K562 (cell line): ENCODE measurements around the gene METRN. TPM values are rescaled to one million over a fixed set of nuclear protein-coding genes. Genes with fewer than 3 reads are reported as not detected.

ENCODE experiments used
- AFF1 ChIP-seq, 2 experiments: fragments of 450-650 bp; IDR thresholded peaks; 2 replicates each; pipeline ENCODE4 v1.6.1; 2018; ENCODE audit warnings: mild to moderate bottlenecking in 2 of 2, low read depth in 1 of 2; ENCODE audit not compliant: partially characterized antibody in 2 of 2
- CBX2 ChIP-seq: fragments of 200-600 bp; sonication (generic); IDR thresholded peaks from one replicate; pipeline ENCODE4 v1.6.1; 2012; ENCODE audit warnings: mild to moderate bottlenecking, low read length, inconsistent platforms; ENCODE audit not compliant: insufficient read depth, poor library complexity, severe bottlenecking
- CCAR2 ChIP-seq: fragments of 200-400 bp; formaldehyde crosslinking; IDR thresholded peaks from 2 replicates; pipeline ENCODE4 v1.6.1; 2017; ENCODE audit warnings: mild to moderate bottlenecking, low read depth, low read length
- CHCHD3 ChIP-seq: fragments of 250-450 bp; sonication (Bioruptor Pico); IDR thresholded peaks from 2 replicates; pipeline ENCODE4 v2.1.2; 2022; ENCODE audit warnings: mild to moderate bottlenecking
- DIDO1 ChIP-seq: fragments of 450-650 bp; IDR thresholded peaks from 2 replicates; pipeline ENCODE4 v1.6.1; 2016; ENCODE audit warnings: low read depth, missing biosample characterization, missing genetic modification characterization
- E2F4 ChIP-seq: sonication (generic); formaldehyde crosslinking; IDR thresholded peaks from 2 replicates; pipeline ENCODE4 v1.8.0; 2022; ENCODE audit warnings: mild to moderate bottlenecking, low read depth, missing genetic modification reagents
- EZH2 ChIP-seq: IDR thresholded peaks from 2 replicates; pipeline ENCODE4 v1.6.1; 2012; ENCODE audit warnings: low read depth, mild to moderate bottlenecking, inconsistent platforms, low read length, borderline replicate concordance
- GTF2B ChIP-seq: IDR thresholded peaks from 2 replicates; pipeline ENCODE4 v1.6.1; 2011; ENCODE audit not compliant: insufficient read length; ENCODE audit errors: extremely low read depth
- GTF2F1 ChIP-seq: IDR thresholded peaks from 2 replicates; pipeline ENCODE4 v1.6.1; 2011; ENCODE audit warnings: low read depth, low read length, improper control_type of control experiment
- HBP1 ChIP-seq: fragments of 450-650 bp; formaldehyde crosslinking; IDR thresholded peaks from 2 replicates; pipeline ENCODE4 v1.4.0; 2022; ENCODE audit warnings: missing genetic modification characterization
- KDM1A ChIP-seq, 2 experiments: fragments of 450-650 bp; IDR thresholded peaks; 2 replicates each; pipeline ENCODE4 v1.6.1; 2016; ENCODE audit warnings: mild to moderate bottlenecking in 2 of 2
- KDM4B ChIP-seq, 2 experiments: fragments of 450-650 bp in 1 of 2; sonication (generic) in 1 of 2; IDR thresholded peaks; 2 replicates each; pipeline ENCODE4 v1.6.1; 2016 to 2017; ENCODE audit warnings: borderline replicate concordance in 2 of 2, antibody characterized with exemption in 1 of 2, low read depth in 1 of 2, mild to moderate bottlenecking in 1 of 2
- LEF1 ChIP-seq: fragments of 450-650 bp; IDR thresholded peaks from 2 replicates; pipeline ENCODE4 v1.6.1; 2016; ENCODE audit warnings: mild to moderate bottlenecking
- SMARCA4 ChIP-seq: fragments of 450-650 bp; IDR thresholded peaks from 2 replicates; pipeline ENCODE4 v1.6.1; 2016
- ZBTB5 ChIP-seq: fragments of 450-650 bp; IDR thresholded peaks from 2 replicates; pipeline ENCODE4 v1.6.1; 2017; ENCODE audit warnings: antibody characterized with exemption
- ZFPM2 ChIP-seq: fragments of 250-450 bp; sonication (Bioruptor Pico); IDR thresholded peaks from 2 replicates; pipeline ENCODE4 v1.5.1; 2022; ENCODE audit warnings: mild to moderate bottlenecking
- ZNF239 ChIP-seq: fragments of 250-450 bp; sonication (Bioruptor Pico); IDR thresholded peaks from 2 replicates; pipeline ENCODE4 v1.4.0; 2020; ENCODE audit warnings: mild to moderate bottlenecking
- ZNF436 ChIP-seq: fragments of 250-450, 450-650 bp; sonication (Bioruptor Pico); formaldehyde crosslinking; IDR thresholded peaks from 2 replicates; pipeline ENCODE4 v1.7.0; 2020; ENCODE audit warnings: mild to moderate bottlenecking
- ZNF583 ChIP-seq: fragments of 250-450 bp; sonication (Bioruptor Pico); IDR thresholded peaks from 2 replicates; pipeline ENCODE4 v1.4.0; 2020
- polyA plus RNA-seq, 8 experiments: library from polyadenylated mRNA; depleted of rRNA in 4 of 8; stranded (reverse) in 5 of 8; unstranded in 3 of 8; fragments of >200 nt; fragmentation: Nextera tagmentation in 2 of 8; fragmentation: Illumina TruSeq in 1 of 8; extraction: Ambion mirVana in 2 of 8; extraction: Trizol in 1 of 8; gene quantifications; 2 replicates each; pipeline versions ENCODE4 v1.2.1 to v1.2.3, GENCODE V29; 2011 to 2014; ENCODE audit warnings: inconsistent platforms in 1 of 8, missing spikeins in 1 of 8
- total RNA-seq, 7 experiments: library from RNA; depleted of rRNA in 6 of 7; stranded (reverse); fragments of >200 nt in 6 of 7; fragmentation: Illumina TruSeq in 2 of 7; extraction: Trizol in 2 of 7; gene quantifications; 2 replicates each; pipeline versions ENCODE4 v1.2.1 to v1.2.3, GENCODE V29; 2011 to 2021; ENCODE audit warnings: low replicate concordance in 1 of 7

METRN gene
- total and polyA plus RNA-seq, 9 of the 15 experiments (the other 6 are each of a cell fraction or from before 2014, with no cell fraction given): 0.20 to 89.8 (median 15.4) TPM

GRCh38 chr16:720990-721764 is 6.3 kb downstream of the METRN start, which contains the start of gene ANTKMT (continued):
- TF ChIP-seq DIDO1 (tag) (peak; percentile 64; the same call in 1 of the 2 replicates), ZBTB5 (no peak), LEF1 (no peak), EZH2 (no peak), CCAR2 (no peak), ZFPM2 (CRISPR knock-in tag) (no peak), CHCHD3 (CRISPR knock-in tag) (no peak), KDM1A (IDR thresholded peaks at IDR 0.05) (no peak), GTF2F1 (no peak; the same call in 1 of the 2 replicates), GTF2B (no peak), ZNF239 (CRISPR knock-in tag) (no peak), KDM4B (IDR thresholded peaks at IDR 0.05; ENCODE audit: borderline replicate concordance in 2 of 2, low read depth in 1 of 2) (0 out of 4 replicates have a peak, but pooled peaks of 1 of the 2 experiments have one; percentile 15), HBP1 (CRISPR knock-in tag) (no peak), AFF1 (IDR thresholded peaks at IDR 0.05; ENCODE audit: low read depth in 1 of 2, partially characterized antibody in 2 of 2) (no peak), ZNF436 (CRISPR knock-in tag) (no peak), ZNF583 (CRISPR knock-in tag) (peak; percentile 38; the same call in 1 of the 2 replicates), SMARCA4 (no peak), CBX2 (no peak), E2F4 (CRISPR knock-in tag) (0 out of 2 replicates have a peak, but pooled peaks have one; percentile 36)
